IPS-NIHi7 (cell line): ENCODE data around the gene USP48.
A peak's percentile ranks its signal among the peaks of the same experiment; 100 is the strongest.
"Not testable (repeated sequence)": the region's sequence is repeated elsewhere in the genome, so short reads cannot be mapped to it uniquely, and the experiment has no call there.

Experiments
- DNase-seq: peaks from one replicate; pipeline ENCODE4 v3.0.0; 2012; ENCODE audit warnings: mixed read lengths; ENCODE audit errors: extremely low spot score

USP48 gene

GRCh38 chr1:21774835-21775549 is 8.0 kb downstream of the USP48 start:
- DNase-seq: no peak

GRCh38 chr1:21773585-21773984 is 9.4 kb downstream of the USP48 start:
- DNase-seq: no peak

- not testable (repeated sequence) for DNase-seq
These were observed 11.3 kb downstream of the USP48 start for GRCh38 chr1:21771672-21772071.

GRCh38 chr1:21770602-21771001 is 12.3 kb downstream of the USP48 start:
- DNase-seq: not testable (repeated sequence)

GRCh38 chr1:21770201-21770600 is 12.7 kb downstream of the USP48 start:
- DNase-seq: no peak

GRCh38 chr1:21767106-21767505 is 15.8 kb downstream of the USP48 start:
- DNase-seq: not testable (repeated sequence)

GRCh38 chr1:21766210-21766609 is 16.7 kb downstream of the USP48 start:
- no peak for DNase-seq

- DNase-seq: peak; percentile 40
These were observed 18.1 kb downstream of the USP48 start for GRCh38 chr1:21764615-21765423.

GRCh38 chr1:21763694-21764419 is 19.1 kb downstream of the USP48 start:
- no peak for DNase-seq

- DNase-seq: no peak
These were observed 19.7 kb downstream of the USP48 start for GRCh38 chr1:21763236-21763635.

GRCh38 chr1:21762022-21762404 is 20.9 kb downstream of the USP48 start:
- no peak for DNase-seq

GRCh38 chr1:21761052-21761451 is 21.9 kb downstream of the USP48 start:
- DNase-seq: no peak

GRCh38 chr1:21759818-21760217 is 23.1 kb downstream of the USP48 start:
- DNase-seq: no peak

- no peak for DNase-seq
These were observed 23.8 kb downstream of the USP48 start for GRCh38 chr1:21759182-21759581.

GRCh38 chr1:21758614-21759013 is 24.3 kb downstream of the USP48 start:
- DNase-seq: no peak

GRCh38 chr1:21756393-21757089 is 26.4 kb downstream of the USP48 start:
- DNase-seq: no peak

GRCh38 chr1:21755067-21755466 is 27.9 kb downstream of the USP48 start:
- no peak for DNase-seq

- no peak for DNase-seq
These were observed 28.4 kb downstream of the USP48 start for GRCh38 chr1:21754583-21754982.

GRCh38 chr1:21752186-21752585 is 30.8 kb downstream of the USP48 start:
- DNase-seq: no peak

GRCh38 chr1:21751281-21751680 is 31.7 kb downstream of the USP48 start:
- DNase-seq: no peak

GRCh38 chr1:21750841-21751240 is 32.1 kb downstream of the USP48 start:
- DNase-seq: no peak
